Right cardiac atrium (tissue), 5 donors: ENCODE results near the gene PTRH1. TPM values are rescaled to one million over a fixed set of nuclear protein-coding genes. Genes with fewer than 3 reads are reported as not detected.

Experiments
- ATAC-seq, 2 donors: fragments of 200-7000 bp; cut with Tn5 transposase; one replicate each; pipeline versions ENCODE4 v1.8.0 to v1.9.1; 2020; ENCODE audit warnings: moderate library complexity in 2 of 2, mild to moderate bottlenecking in 1 of 2
- DNase-seq, 3 donors: peaks; one replicate each; pipeline ENCODE4 v3.0.0-alpha.2; 2020
- H3K27ac ChIP-seq: one replicate; pipeline ENCODE4 v1.5.1; 2013; ENCODE audit warnings: mild to moderate bottlenecking, low read length, control low read depth, moderate library complexity
- H3K27me3 ChIP-seq: one replicate; pipeline ENCODE4 v1.6.1; 2013; ENCODE audit not compliant: control insufficient read depth, insufficient read depth
- H3K4me1 ChIP-seq: one replicate; pipeline ENCODE4 v1.6.1; 2013; ENCODE audit warnings: low read length; ENCODE audit not compliant: control insufficient read depth, insufficient read depth
- H3K4me3 ChIP-seq: one replicate; pipeline ENCODE4 v1.5.1; 2013; ENCODE audit warnings: low read length, control low read depth
- H3K9me3 ChIP-seq: one replicate; pipeline ENCODE4 v1.6.1; 2013; ENCODE audit warnings: low read length; ENCODE audit not compliant: control insufficient read depth
- WGBS: extraction: QIAGEN DNeasy Blood & Tissue Kit; methylation state at CpG from one replicate; pipeline ENCODE4 v1.1.7; 2013; 5-methylcytosine and 5-hydroxymethylcytosine counted together
- intact Hi-C, 4 donors: fragments of 100-400 bp; cut with DNase I; formaldehyde crosslinking; loops; one replicate each; pipeline versions ENCODE4 v1.11.0 to v1.14.0; 2022 to 2023
- polyA plus RNA-seq: library from polyadenylated mRNA; stranded (reverse); fragments of 200-250 nt; gene quantifications from one replicate; pipeline ENCODE4 v1.2.3, GENCODE V29; 2013
- total RNA-seq, 4 donors: library from RNA; stranded (reverse); fragmentation: NEBNext Ultra II Directional; extraction: Animal tissue kit (Norgen Biotek cat#: 25700); gene quantifications; one replicate each; pipeline ENCODE4 v1.2.1, GENCODE V29; 2021
- donor health status: healthy with polysubstance abuse.
- donor health status: DM: no; HTN: yes; CAD: no.
- donor health status: DM: no; HTN: no; CAD: no.
- donor health status: DM: no; HTN: yes; CAD: no; lungs with severe emphysema.
- donor health status: DM: yes; HTN: yes; CAD: no.

The PTRH1 gene
- total and polyA plus RNA-seq, 5 donors = 8.7 to 16.3 (median 11.9) TPM

DNA sequence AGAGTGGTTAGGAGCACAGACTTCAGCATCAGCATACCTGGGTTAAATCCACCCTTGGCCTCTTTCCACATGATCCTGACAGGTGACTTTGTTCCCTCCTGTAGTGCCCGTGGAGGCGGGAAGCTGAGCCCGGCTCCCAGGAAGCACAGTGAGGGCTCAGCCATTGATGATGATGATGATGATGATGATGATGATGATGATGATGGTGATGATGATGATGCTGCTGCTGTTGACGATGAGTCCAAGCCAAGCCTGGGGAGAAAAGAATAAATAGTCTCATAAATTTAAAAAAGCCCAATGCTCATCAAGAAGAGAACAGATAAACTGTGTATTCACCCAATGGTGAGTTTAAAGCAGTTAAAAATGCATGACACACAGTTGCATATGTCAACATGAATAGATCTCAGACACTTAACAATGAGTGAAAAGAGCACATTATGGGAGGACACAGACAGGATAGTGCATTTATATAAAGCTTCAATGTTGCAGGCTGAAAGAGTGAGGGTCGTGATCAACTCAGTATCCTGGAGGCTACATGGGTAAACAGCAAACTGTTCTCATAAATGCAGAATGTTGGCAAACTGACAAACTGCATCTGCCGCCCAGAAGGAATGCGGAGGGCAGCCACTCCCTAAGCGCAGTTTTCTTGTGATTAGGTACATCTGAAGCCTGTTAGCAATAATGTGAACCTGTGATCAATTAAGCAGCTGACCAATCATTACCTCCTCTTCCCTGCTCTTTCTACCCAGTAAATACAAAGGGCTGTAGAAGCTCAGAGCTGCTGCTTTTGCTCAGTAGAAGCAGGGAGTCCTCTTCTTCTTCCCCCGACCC, 20.4 kb downstream of the PTRH1 start:
- no peak for DNase-seq
- ATAC-seq = no peak
- no peak overlapping the region for H3K4me3 ChIP-seq
- no peaks in the 10 kb centered on the region for H3K27me3 ChIP-seq
- H3K27ac ChIP-seq = no peak overlapping the region
- 68% methylated on average over 9 of the region's 9 CpGs for WGBS
- intact Hi-C loops = loop anchor here in 1 of 4 donors (10.0 kb wide), 1 partner anchor 80 kb away; the partner anchor contains the start of gene STXBP1
- H3K9me3 ChIP-seq = no peaks in the 10 kb centered on the region
- no peaks in the 10 kb centered on the region for H3K4me1 ChIP-seq

DNA sequence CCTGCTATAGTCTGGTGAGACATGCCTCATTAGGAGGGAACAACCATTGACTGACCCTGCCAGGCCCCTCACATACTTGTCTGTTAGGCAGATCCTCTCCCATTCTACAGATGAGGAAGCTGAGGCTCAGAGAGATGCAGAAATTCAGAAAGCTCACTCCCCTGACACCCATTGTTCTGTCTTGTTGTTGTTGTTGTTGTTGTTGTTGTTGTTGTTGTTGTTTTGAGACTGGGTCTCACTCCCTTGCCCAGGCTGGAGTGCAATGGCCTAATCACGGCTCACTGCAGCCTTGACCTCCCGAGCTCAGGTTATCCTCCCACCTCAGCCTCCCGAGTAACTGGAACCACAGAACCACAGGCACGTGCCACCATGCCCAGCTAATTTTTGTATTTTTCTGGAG, 21.8 kb downstream of the PTRH1 start:
- WGBS = 94% methylated on average over 4 of the region's 4 CpGs
- no peak overlapping the region for H3K27ac ChIP-seq

DNA sequence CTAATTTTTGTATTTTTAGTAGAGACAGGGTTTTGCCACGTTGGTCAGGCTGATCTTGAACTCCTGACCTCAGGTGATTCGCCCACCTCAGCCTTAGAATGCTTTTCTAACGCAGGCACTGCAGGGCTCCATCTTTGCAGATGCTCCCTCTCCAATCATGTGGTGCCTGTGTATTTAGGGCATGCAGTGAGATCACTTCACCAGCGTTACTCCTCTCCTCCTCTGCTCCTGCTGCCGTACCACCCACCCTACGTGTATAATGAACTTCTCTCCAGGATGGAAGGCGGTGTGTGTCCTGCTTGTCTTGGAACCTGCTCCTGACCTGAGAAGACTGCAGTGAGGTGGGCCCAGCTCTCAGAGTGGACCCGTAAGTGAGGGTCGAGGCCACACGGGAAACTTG, 22.3 kb downstream of the PTRH1 start:
- DNase-seq (no peak), ATAC-seq (no peak)
- Histone ChIP-seq H3K9me3 (no peaks in the 10 kb centered on the region), H3K4me3 (no peak overlapping the region), H3K4me1 (no peaks in the 10 kb centered on the region), H3K27ac (no peak overlapping the region), H3K27me3 (no peaks in the 10 kb centered on the region)
- intact Hi-C loops = loop anchor here in 1 of 4 donors (10.0 kb wide), 1 partner anchor 78 kb away; the partner anchor contains the start of gene STXBP1
- WGBS = 86% methylated on average over 10 of the region's 10 CpGs

More for the DNA sequence above, 21.8 kb downstream of the PTRH1 start:
- Histone ChIP-seq H3K27me3 (no peaks in the 10 kb centered on the region), H3K4me3 (no peak overlapping the region), H3K4me1 (no peaks in the 10 kb centered on the region), H3K9me3 (no peaks in the 10 kb centered on the region)
- no peak for DNase-seq
- intact Hi-C loops = loop anchor here in 1 of 4 donors (10.0 kb wide), 1 partner anchor 79 kb away; the partner anchor contains the start of gene STXBP1
- ATAC-seq = no peak

DNA sequence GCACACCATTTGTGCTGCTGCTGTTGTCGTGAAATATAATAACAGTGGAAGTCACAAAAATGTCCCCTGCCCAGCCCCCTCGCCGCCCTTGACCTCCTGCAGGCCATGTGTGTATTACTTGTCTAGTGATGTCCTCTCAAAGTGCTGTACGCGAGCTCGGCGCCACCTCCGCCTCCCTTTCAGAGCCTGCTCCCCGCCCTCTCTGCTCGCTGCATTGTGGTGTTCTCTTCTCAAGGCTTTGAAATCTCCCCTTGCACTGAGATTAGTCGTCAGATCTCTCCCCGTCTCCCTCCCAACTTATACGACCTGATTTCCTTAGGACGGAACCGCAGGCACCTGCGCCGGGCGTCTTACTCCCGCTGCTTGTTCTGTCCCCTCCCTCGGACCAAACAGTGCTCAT, 23.4 kb downstream of the PTRH1 start:
- DNase-seq = no peak
- 87% methylated on average over 20 of the region's 20 CpGs for WGBS

DNA sequence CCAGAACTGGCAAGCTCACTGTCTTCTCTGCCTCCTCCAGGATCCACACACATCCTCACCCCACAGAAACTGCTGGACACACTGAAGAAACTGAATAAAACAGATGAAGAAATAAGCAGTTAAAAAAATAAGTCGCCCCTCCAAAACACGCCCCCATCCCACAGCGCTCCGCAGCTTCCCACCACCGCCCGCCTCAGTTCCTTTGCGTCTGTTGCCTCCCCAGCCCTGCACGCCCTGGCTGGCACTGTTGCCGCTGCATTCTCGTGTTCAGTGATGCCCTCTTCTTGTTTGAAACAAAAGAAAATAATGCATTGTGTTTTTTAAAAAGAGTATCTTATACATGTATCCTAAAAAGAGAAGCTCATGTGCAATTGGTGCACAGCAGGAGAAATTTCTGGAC, 24.7 kb downstream of the PTRH1 start:
- no peak for ATAC-seq
- H3K9me3 ChIP-seq = no peaks in the 10 kb centered on the region
- 93% methylated on average over 10 of the region's 10 CpGs for WGBS
- no peaks in the 10 kb centered on the region for H3K4me1 ChIP-seq
- intact Hi-C loops = loop anchor here in 1 of 4 donors (10.0 kb wide), 1 partner anchor 76 kb away; the partner anchor contains the start of gene STXBP1
- no peak overlapping the region for H3K4me3 ChIP-seq
- H3K27ac ChIP-seq = no peak overlapping the region
- no peak for DNase-seq
- no peaks in the 10 kb centered on the region for H3K27me3 ChIP-seq

More for the DNA sequence above, 23.4 kb downstream of the PTRH1 start:
- Histone ChIP-seq H3K9me3 (no peaks in the 10 kb centered on the region), H3K4me3 (no peak overlapping the region), H3K4me1 (no peaks in the 10 kb centered on the region), H3K27me3 (no peaks in the 10 kb centered on the region), H3K27ac (no peak overlapping the region)
- no peak for ATAC-seq
- intact Hi-C loops = loop anchor here in 1 of 4 donors (10.0 kb wide), 1 partner anchor 77 kb away; the partner anchor contains the start of gene STXBP1

DNA sequence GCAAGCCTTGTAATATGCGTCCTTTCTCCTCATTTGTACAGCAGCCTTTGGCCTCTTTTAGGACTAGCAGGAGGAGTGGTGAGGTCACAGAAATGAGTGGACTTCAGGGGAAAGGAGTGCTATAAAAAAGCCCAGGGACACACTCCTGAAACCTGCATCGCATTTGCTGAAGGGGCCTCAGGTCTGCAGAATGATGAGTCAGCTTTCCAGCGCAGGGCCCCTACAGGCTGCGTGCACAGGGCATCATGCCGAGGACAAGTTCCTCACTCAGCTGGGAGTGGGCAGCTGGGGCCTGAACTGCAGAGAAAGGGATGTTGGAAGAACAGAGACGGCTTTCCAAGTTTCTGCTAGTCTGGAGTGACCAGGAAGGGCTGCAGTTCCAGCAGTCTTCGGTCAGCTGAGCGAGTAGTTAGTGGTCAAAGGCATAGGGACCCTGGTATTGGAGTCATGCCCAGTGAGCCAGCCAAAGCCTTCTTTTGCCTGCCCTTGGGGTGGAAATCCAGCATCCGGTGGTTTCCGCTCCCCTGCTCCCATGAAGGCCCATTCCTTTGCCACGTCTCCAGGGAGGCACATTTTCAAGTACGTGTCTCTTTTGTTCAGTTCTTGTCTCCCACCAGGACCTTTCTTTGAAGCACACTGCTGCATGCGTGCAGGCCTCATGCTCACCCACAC, 26.0 kb downstream of the PTRH1 start:
- H3K9me3 ChIP-seq = no peaks in the 10 kb centered on the region
- no peak overlapping the region for H3K4me3 ChIP-seq
- WGBS = 91% methylated on average over 13 of the region's 13 CpGs
- H3K4me1 ChIP-seq = no peaks in the 10 kb centered on the region
- no peaks in the 10 kb centered on the region for H3K27me3 ChIP-seq
- no peak overlapping the region for H3K27ac ChIP-seq
- intact Hi-C loops = no loop called here
- ATAC-seq (no peak), DNase-seq (no peak)

DNA sequence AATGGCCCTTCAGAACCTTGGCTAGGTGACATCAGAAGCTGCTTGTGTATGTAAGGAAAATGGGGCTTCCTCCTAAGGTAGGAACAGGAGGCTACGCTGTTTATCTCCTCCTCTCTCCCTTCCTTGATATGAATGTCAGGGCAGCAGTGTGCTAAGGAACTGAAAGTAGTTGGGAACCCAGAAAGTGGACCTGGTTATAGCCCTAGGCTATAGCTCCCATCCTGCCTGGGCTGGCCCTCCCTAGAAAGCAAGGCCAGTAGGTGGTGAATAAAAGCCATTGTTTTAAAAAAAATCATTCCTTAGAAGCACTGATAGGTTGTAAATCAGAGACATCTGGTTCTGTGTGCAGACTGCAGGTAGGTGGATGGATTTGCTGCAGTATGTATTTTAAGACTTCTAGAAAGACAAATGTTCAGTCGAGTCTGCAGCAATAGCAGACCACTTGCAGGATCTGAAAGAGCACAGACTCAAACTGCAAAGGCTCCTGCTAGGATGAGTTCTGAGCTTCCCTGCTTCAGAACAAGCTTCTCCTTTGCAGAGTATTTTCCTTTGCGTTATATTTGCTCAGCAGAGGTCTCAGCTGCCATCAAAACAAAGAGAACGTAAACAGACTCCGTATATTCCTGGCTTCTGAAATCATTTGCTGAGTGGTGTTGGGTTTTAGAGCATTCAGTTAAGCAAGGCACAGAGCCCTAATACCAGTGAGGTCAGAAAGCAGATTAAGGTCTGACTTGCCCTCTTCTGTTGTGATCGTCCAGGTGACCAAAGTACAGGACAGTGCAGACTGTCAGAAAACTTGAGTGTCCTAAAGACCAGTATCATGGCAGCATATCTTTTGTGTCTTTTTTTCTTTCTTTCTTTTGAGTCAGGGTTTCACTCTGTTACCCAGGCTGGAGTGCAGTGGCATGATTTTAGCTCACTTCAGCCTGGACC, 28.7 kb downstream of the PTRH1 start:
- WGBS = 91% methylated on average over 6 of the region's 6 CpGs
- H3K4me3 ChIP-seq = no peak overlapping the region
- no peaks in the 10 kb centered on the region for H3K9me3 ChIP-seq
- ATAC-seq (no peak), DNase-seq (no peak)
- intact Hi-C loops = no loop called here
- no peaks in the 10 kb centered on the region for H3K27me3 ChIP-seq
- no peak overlapping the region for H3K27ac ChIP-seq
- no peaks in the 10 kb centered on the region for H3K4me1 ChIP-seq

DNA sequence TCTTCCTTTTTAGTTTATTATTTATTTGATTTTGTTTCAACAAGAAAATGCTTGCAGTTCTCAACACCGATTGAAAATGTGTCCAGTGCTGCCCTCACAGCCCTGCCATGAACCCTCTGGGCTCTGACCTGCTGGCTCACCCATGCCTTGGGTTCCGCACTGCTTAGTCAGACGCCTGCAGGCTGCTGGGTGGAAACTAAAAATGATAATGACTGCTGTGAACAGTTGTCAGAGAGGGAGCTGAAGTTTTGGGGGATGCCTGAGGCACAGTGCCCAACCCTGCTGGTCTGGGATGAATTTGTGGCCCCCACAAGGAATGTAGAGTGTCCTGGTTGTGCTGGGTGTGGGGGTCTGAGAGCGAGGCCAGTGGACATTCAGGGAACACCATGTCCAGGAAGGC, 30.9 kb downstream of the PTRH1 start:
- Histone ChIP-seq H3K27ac (no peak overlapping the region), H3K4me1 (no peaks in the 10 kb centered on the region), H3K4me3 (no peak overlapping the region), H3K27me3 (no peaks in the 10 kb centered on the region), H3K9me3 (no peaks in the 10 kb centered on the region)
- 88% methylated on average over 4 of the region's 4 CpGs for WGBS
- no peak for ATAC-seq
- intact Hi-C loops = no loop called here
- DNase-seq = no peak

DNA sequence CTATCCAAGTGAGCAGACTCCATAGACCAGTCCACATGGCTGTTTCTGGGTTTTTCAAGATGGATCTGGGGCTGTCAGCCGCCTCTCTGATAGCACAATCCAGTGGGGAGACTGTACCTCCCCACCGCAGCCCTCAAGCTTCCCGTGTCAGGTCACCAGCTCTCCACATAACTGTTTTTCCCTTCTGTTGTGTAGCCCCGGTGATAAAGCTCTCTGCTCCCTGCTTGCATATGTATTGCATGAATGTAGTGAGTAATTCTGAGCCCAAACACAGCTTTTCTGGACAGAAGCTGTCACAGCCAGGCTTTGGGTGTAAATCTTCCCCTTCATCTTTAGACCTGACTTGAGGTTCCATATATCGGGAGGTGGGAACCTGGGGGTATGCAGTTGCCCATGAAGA, 31.7 kb downstream of the PTRH1 start:
- ATAC-seq (no peak), DNase-seq (no peak)
- Histone ChIP-seq H3K9me3 (no peaks in the 10 kb centered on the region), H3K4me1 (no peaks in the 10 kb centered on the region), H3K4me3 (no peak overlapping the region), H3K27me3 (no peaks in the 10 kb centered on the region), H3K27ac (no peak overlapping the region)
- intact Hi-C loops = no loop called here
- 89% methylated on average over 5 of the region's 5 CpGs for WGBS

DNA sequence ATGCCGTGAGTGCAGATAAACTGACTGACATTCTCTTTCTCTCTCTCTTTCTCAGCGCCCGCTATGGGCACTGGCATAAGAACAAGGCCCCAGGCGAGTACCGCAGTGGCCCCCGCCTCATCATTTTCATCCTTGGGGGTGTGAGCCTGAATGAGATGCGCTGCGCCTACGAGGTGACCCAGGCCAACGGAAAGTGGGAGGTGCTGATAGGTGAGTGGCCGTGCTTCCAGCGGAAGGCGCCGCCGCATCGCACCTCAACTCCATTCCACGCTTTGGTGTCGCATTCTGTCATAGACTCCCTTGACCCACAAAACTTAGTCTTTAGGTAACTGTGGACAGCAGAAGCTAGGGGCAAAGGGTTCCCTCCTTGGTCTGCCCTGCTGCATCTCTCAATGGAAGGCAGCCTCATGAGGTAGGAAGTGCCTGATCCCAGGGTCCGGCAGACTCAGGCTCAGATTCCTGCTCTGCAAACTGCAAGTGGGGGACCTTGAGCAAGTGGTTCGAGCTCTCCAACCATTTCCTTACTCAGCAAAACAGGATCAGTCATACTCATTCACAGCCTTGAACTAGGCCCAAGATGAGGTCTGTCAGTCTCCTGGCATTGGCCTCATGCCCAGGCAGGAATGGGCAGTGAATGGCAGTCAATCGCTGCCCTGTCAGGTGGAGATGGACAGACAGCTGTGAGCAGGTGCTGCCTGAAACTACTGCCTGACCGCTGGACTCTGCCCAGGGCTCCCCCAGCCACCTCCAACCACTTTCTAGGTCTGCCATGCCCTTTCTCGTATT, 32.9 kb downstream of the PTRH1 start:
- H3K9me3 ChIP-seq = no peaks in the 10 kb centered on the region
- DNase-seq = no peak
- no peak overlapping the region for H3K27ac ChIP-seq
- ATAC-seq = no peak
- intact Hi-C loops = no loop called here
- 92% methylated on average over 23 of the region's 23 CpGs for WGBS
- no peaks in the 10 kb centered on the region for H3K27me3 ChIP-seq
- no peak overlapping the region for H3K4me3 ChIP-seq
- H3K4me1 ChIP-seq = no peaks in the 10 kb centered on the region
